GM19455 (cell line): Measurements from ENCODE around the gene ZNF593.

ENCODE experiments used
- ATAC-seq: cut with Tn5 transposase; IDR thresholded peaks from one replicate; pipeline ENCODE4 v1.9.1; 2021; ENCODE audit not compliant: unreplicated experiment

Gene ZNF593

DNA sequence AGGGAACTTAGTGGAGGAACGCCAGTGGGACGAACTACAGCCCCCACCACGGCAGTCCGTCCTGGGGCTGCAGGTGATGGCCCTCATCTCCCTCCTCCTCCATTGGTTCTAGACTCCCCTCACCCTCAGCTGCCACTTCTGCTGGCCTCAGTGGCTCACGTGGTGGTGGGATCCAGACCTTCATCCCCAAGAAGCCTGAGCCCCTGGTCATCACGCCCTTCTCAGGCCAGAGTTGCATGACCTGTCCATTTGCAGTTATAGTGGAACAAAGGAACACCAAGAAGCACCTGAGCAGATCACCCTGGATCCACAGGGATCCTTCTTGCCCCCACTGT, 23.8 kb upstream of the ZNF593 start:
- ATAC-seq: no peak

DNA sequence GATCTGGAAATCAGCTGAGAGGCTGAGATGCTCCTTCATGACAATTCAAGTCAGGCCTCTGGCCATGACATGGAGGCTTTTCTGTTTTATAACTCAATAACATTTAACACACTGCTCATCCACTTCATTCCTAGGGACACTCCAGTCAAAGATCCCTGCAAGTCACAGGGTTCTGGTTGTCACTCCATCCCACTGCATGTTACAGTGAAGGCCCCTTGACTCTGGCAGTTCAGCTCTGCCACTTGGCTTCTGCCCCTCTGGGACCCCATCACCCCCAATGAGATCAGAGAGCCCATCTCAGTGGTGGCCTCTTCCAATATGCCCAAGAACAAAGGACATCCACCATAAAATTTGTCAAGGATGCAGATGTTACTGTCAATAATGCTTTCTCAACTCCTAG, 20.8 kb upstream of the ZNF593 start:
- ATAC-seq: no peak

DNA sequence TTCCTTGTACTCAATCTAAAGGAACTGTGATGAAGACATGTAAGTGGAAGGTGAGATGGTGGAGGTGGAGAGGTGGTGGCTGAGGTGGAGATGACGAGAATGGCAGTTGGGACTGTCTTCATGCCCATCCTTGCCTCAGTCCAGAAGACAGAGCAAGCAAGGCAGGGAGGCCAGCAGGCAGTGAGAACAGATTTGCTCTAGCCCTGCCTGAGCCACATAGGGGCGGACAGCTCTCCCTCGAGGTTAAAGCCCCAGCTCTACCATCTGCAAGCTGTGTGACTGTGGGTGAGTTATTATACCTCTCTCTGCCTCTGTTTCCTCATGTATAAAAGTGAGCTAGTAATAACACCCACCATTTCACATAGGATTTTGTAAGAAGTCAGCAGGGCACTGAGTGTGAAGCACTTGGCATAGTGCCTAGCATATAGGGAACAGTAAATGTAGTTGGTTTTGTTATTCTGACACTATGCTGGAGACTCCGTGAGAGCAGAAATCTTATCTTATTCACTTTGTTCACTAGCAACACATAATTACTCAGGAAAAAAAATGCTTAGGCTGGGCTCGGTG, 15.7 kb upstream of the ZNF593 start:
- ATAC-seq: no peak

DNA sequence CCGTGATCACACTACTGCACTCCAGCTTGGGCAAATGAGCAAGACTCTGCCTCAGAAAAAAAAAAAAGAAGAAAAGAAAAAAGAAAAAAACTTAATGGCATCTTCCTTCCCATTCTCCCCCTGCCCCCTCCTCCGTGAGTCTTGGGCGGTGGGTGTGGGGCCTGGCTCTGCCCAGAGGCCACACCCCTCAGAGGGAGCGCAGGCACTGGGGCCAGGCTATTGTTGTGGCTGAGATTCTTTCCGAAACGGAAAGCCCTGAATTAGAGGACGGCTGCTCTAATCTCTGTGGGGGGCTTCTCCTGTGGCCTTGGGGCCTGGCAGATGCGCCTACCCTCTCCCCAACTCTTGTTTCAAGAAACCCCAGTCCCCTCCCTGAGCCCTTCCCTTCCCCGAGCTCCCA, 15.0 kb upstream of the ZNF593 start:
- ATAC-seq: no peak

DNA sequence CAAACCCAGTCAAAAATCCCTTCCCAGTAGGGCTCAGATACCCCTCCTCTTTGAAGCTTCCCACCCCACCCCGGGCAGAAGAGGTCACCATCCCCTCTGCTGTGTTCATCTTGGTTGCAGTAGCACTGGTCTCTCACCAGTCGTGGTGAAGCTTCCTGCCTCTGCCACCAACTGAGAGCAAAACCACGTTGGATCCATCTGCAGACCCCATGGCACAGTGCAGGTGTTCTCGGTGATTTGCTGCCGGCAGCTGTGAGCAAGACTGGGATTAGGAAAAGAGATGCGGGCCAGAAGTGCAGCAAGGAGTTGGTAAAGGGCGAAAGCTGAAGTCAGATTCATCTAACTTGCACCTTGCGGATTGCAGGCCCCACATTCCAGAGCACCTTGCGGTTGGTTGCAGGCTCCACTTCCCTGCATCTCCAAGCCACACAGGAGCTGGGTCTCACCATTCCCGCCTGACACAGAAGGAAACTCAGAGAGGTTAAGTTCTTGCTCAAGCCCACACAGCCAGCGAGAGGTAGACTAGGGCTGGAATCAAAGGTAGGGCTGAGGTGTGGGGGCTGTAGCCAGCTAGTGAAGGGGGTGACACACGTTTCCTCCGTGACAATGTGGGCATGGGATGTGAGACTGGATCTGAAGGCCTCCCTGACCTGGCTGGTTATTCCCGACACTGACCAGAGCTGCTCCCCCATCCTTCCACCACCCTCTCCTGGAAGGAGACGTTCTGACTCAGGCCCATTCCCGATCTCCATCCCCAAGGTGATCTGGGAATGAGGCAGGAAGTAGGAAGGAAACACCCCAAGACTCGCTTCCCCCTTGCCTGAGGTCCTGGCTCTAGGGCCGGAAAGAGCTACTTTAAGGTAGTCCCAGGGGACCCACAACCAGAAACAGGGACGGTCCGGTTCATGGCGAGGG, 14.1 kb upstream of the ZNF593 start:
- no peak for ATAC-seq

DNA sequence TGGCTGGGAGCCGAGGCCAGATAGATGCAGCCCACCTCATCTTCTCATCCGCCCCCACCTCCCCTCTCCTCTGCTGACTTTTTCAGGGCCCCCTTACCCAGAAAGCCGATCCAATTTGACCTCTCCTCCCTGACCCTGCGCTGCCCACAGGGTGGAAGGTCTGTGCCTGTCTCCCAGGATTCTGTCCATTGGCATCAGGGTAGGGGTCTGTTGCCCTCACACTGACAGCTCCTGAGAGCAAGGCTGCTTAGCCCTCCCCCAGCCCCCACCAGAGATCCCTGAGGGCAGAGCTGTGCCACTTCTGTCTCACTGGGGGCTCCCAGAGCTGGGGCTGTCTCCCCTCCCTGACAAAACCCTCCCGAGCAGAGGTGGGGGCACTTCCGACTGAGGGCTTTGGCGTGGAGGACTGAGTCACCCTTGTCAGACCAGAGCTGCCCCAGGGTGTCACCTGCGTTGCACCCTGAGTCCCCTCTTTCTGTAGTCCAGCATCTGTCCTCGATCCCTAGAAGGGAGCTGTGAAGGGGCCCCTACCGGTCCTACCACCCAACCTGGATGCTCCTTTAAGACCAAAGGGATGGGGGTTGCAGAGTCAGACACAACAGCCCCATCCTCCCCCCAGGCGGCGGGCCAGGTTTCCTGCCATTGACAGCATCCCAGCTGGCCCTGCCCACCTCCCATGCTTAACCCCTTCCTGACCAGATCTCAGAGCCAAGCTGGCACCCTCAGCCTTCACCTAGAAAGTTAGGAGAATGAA, 13.2 kb upstream of the ZNF593 start:
- ATAC-seq: no peak

DNA sequence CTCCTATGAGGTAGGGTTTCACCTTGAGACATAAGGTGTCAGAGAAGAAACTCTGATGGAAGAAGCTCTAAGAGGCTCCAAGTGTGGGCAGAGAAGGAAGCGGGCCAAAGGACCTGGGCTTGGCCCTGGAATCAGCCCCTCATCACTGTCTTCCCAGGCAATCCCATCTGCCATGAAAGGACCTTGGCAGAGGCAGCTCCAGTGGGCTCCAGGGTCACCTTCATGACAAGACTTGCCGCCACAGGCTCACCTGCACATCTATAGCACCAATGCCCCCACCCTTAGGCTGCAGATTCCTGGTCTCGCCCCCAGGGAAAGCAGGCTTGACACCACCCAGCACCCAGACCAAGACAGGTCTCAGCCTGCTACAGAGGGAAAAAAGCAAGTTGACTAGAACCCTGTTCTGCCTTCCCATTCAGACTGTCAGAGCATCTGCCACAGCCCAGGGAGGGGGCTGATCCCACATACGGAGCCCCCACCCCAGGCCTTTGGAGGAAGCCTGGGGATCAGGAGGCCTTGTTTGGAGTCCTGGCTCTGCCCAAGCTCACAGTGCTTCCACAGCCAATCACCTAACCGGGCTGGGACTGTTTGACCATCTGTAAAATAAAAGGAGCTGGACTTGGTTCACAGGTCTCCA, 11.3 kb upstream of the ZNF593 start:
- no peak for ATAC-seq

DNA sequence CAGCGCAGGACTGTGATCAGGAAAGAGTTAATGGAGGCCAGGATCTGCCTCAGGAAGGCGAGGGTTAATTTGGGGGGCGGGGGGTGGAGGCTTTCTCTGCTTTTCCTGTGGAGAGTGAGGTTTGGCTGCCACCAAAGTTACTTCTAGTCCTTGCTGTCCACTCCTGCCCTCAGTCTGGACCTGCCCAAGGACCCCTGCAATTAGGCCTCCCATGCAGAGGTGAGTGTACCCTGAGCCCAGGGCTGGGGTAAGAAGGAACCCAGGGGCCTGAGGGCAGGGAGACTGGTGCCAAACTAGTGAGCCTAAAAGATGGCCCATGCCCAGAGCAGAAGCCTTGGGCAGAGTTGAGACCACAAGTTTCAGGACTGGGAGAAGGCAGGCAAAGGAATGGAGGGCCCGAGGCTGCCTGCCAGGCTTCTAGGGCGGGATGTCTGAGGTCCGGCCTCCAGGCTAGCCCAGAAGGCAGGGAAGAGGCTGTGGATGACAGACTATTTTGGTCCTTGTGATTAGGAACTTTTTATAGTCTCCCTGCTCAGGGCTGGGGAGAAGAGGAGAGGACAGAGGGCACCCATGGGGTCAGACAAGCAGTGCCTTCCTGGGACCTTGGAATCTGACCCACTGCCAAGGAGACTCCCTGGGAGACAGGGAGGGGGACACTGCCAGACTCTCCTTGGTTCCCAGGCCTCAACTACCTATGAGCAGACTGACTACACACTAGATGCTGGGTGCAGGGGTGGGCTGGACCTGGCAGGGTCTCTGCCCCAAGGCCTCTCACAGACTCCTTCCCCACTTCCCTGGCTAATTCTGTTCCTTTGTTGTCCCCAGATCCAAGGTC, 10.6 kb upstream of the ZNF593 start, which contains the start of gene FAM110D:
Gene FAM110D (plus strand): TSS at position 172 of the 835 bp plus-strand sequence. CDS start 2,213 bp downstream, outside the sequence.
- ATAC-seq: no peak

DNA sequence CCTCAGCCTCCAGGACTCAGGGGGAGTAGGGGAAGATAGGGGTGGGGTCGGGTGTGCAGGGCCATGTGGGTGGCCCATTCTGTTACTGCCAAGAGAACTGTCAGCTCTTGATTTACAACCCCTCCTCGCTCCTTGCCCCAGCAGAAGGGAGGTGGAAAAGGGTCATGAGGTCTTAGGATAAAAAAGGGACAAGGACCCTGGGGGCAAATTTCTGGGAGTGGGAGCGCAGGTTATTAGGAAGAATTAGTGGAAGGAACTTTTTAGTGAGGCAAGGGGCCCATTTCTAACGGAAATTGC, 10.0 kb upstream of the ZNF593 start:
- no peak for ATAC-seq

DNA sequence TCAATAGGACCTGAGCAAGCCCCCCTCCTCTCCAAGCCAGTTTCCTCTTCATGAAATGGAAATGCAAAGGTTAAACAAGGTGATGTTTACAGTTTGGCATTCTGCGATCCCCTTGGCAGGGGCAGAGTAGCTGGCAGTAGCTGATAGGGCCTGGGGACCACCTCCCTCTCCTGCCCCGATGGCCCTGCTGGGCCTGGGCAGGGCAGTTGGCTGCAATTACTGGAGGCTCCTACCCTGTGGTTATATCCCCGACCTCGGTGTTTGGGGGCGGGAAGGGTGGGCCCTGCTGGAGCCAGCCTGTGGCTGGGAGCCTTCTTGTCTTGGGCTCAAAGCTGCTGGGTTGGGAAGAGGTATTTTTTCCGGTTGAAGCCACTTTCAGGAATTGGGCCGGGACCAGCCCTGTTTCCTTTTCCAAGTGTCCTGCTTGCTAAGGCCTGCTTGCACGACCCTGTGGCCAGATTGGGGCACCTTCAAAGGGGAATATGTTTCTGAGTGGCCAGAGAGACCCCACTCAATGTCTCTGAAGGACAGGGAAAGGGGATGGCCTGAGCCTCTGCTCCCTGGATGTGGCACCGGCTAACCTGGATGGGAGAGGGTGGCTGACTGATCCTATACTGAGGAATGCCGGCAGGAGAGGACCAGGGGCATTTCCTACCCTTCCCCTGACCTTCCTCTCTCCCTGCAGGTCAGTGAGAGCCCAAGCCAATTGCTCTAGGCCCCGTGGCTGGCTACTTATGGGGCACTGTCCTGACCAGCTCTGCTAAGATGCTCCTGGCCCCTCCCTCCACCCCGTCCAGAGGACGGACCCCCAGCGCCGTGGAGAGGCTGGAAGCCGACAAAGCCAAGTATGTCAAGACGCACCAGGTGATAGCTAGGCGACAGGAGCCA, 8.9 kb upstream of the ZNF593 start:
- no peak for ATAC-seq

DNA sequence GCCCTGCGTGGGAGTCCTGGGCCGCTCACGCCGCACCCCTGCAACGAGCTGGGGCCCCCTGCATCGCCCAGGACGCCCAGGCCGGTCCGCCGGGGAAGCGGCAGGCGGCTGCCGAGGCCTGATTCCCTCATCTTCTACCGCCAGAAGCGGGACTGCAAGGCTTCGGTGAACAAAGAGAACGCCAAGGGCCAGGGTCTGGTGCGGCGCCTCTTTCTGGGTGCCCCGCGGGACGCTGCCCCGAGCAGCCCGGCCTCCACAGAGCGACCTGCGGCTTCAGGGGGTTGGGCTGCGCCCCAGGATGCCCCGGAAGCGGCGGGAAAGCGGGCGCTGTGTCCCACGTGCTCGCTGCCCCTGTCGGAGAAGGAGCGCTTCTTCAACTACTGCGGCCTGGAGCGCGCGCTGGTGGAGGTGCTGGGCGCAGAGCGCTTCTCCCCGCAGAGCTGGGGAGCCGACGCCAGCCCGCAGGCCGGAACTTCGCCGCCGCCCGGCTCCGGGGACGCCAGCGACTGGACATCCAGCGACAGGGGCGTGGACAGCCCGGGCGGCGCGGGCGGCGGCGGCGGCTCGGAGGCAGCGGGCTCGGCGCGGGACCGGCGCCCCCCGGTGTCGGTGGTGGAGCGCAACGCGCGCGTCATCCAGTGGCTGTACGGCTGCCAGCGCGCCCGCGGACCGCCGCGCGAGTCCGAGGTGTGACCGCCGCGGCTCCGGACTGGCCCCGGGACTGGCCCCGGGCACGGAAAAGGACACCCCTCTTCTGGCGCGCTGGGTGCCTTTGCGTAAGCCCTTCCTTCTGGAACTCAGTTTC, 8.1 kb upstream of the ZNF593 start:
- no peak for ATAC-seq

DNA sequence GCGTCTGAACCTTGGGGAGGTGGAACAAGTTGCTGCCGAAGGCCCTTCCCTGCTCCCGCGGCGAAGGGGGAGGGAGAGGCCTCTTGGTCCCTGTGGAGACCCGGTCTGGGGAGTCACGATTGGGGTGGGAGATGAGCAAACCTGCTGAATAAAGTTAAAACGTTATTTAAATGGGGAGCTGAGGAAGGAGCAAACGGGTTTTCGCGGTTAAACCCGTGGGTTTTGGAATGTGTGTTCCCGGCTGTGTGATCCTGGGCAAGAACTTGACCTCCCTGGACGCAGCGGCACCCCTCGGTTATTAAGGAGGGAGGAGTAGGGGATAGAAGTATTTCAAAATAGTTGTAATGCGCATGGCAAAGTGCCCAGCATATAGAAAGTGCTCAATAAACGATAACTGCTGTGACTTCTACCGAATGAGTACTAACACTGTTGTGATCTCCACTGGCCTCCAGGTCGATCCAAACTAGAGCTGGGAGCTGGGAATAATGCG, 7.4 kb upstream of the ZNF593 start:
- ATAC-seq: no peak

DNA sequence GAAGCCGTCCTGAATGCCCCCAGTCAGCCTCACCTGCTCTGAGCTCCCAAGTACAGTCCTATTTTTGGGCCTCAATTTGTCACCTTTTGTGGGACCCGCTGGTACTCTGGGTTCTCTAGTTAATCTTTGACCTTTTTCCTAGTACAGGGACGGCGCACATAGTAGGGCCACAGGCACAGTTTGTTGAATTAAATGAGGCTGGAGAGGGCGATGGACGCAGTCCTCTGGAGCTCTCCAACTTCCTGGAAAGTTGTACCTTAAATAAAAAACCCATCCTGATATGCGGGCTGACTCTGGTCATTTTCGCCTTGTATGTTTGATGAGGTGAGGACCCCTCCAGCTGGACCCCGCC, 6.0 kb upstream of the ZNF593 start:
- ATAC-seq: no peak

DNA sequence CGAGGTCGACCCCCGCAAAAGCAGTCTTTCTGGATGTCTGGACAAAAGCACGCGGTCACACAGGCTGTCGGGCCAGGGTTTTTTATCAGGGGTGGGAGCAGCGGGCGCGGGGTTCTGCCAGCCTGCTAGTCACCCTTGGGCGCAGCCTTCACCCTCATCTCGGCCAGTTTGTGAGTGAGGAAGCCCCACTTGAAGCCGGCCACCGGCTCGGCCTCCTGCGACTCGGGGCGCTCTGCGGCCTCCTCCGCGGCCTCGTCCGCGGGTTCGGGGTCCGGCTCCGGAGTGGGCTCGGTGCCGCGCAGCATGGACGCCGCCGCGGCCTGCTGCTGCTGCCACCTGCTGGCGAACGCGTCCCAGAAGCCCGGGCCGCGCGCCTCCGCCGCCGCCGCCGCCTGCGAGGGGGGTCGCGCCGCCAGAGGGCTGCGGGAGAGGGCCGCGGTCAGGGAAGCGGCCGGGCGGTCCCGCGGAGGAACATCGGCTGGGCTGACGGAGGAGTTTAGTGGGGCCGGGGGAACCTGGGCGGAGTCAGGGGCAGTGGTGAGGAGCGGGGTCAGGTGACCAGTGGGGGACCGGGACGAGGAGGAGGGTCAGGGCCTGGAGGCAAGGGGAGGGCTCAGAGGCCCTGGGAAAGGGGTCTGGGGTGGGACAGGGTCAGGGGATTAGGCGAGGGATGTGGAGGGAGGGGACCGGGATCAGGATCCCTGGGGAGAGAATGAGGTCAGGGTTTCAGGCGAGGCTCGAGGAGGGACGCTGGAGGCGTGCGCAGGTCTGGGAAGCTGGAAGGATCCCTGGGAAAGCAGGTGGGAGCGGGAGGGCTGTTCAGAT, 5.5 kb upstream of the ZNF593 start:
- no peak for ATAC-seq

DNA sequence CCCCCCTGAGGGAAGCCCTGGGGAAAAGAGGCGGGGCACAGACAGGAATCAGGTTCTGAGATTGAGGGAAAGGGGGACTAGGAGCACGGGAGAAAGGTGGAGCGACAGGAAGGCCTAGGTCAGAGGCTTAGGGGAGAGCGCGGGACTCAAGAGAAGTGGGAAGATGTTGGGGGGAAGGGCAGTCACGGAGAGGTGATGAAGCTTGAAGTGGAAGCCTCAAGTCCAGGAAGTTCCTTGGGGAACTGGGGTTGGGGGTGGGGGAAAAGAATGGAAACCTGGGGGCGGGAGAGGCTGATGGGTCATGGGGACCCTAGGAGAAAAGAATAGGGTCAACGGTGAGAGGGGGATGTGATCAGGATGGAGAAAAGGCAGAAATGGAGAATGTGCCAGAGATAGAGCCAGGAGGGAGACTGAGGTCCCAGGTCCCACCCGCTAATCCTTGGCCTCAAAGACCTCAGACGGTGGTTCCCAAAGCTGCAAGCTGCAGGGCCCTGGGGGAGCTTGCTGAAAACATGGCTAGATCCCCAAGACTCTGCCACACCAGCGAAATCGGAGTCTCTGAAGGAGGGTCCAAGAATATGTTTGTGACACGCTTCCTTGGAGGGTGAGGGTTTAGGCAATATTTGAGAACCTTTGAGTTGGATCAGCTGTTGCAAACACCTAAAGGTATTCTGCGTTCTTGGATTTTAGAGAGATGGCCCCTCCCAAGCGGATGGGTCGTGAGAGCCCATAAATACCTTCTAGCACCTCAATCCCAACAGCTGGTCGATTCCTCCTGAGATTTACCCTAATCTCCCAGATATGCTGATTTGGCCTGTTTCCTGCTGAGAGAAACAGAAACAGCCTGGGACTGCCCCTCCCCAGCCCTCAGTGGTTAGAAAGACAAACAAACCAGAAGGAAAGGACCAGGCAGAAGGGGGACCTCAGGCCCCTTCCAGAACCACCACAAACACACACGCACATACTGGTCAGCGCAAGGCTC, 4.6 kb upstream of the ZNF593 start:
- no peak for ATAC-seq

DNA sequence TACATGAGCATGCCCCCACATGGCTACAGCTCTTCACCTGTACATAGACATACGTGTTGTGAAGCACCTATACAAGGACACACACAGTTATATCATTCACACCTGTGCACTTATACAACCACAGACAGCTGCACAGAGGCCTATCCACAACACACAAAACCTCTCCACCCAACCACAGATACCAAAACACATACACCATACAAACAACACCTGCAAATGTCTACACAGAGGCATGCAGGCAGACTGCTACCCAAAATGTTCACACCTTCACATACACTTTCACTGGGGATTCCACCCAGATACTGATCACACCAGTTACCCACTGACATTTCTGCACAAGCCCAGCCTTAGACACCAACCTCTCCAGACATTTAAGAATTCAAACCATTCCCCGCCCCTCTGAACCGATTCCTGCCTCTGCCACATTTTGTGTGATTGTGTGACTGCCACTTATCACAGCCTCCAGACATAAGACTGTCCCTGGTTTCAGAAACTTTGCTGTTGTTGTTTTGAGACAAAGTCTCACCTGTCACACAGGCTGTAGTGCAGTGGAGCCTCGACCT, 2.9 kb upstream of the ZNF593 start:
- ATAC-seq: no peak
